IPS-20b (cell line): ENCODE data around the gene ANKRD36.
A peak's percentile ranks its signal among the peaks of the same experiment; 100 is the strongest.
"Not testable (repeated sequence)": the region's sequence is repeated elsewhere in the genome, so short reads cannot be mapped to it uniquely, and the experiment has no call there.

Source experiments
- H3K27ac ChIP-seq: one replicate; pipeline ENCODE4 v1.5.1; 2013; ENCODE audit warnings: low read length
- H3K27me3 ChIP-seq: 2 replicates; pipeline ENCODE4 v1.6.1; 2013; ENCODE audit warnings: mild to moderate bottlenecking, low read length, inconsistent platforms; ENCODE audit not compliant: insufficient read depth
- H3K36me3 ChIP-seq: 2 replicates; pipeline ENCODE4 v1.6.1; 2013; ENCODE audit warnings: low read depth, mild to moderate bottlenecking, inconsistent platforms, low read length, moderate library complexity; ENCODE audit not compliant: insufficient read depth
- H3K4me1 ChIP-seq: 2 replicates; pipeline ENCODE4 v1.6.1; 2013; ENCODE audit warnings: mild to moderate bottlenecking, control low read depth, inconsistent platforms, low read length, moderate library complexity; ENCODE audit not compliant: insufficient read depth
- H3K4me3 ChIP-seq: 2 replicates; pipeline ENCODE4 v1.5.1; 2013; ENCODE audit warnings: mild to moderate bottlenecking, low read length, inconsistent platforms
- H3K9ac ChIP-seq: 2 replicates; pipeline ENCODE4 v1.6.1; 2013; ENCODE audit warnings: low read depth, mild to moderate bottlenecking, inconsistent platforms, low read length, moderate library complexity
- H3K9me3 ChIP-seq: 2 replicates; pipeline ENCODE4 v1.6.1; 2013; ENCODE audit warnings: mild to moderate bottlenecking, low read depth, low read length, inconsistent platforms; ENCODE audit not compliant: insufficient read depth

Gene ANKRD36

DNA sequence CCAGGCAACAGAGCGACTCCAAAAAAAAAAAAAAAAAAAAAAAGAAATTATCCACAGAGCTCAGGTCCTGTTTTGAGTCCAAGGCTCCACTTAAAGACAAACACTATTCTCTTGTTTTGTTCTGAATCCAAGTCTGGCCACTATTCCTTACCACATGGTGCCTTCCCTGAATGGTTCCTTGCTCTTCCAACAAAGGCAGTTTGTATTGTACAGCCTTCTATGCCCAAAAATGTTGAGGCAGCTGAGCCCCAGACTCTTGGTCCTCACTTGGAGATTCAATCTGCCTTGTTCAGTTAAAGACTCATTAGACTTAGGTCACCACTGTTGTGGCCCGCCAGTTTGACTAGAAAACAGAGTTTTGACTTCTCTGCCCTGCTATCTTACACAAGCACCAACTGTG is 20.0 kb upstream of the ANKRD36 start:
- H3K4me1 ChIP-seq, H3K27me3 ChIP-seq, H3K36me3 ChIP-seq, H3K9me3 ChIP-seq, H3K9ac ChIP-seq, H3K27ac ChIP-seq, H3K4me3 ChIP-seq: not testable (repeated sequence)

DNA sequence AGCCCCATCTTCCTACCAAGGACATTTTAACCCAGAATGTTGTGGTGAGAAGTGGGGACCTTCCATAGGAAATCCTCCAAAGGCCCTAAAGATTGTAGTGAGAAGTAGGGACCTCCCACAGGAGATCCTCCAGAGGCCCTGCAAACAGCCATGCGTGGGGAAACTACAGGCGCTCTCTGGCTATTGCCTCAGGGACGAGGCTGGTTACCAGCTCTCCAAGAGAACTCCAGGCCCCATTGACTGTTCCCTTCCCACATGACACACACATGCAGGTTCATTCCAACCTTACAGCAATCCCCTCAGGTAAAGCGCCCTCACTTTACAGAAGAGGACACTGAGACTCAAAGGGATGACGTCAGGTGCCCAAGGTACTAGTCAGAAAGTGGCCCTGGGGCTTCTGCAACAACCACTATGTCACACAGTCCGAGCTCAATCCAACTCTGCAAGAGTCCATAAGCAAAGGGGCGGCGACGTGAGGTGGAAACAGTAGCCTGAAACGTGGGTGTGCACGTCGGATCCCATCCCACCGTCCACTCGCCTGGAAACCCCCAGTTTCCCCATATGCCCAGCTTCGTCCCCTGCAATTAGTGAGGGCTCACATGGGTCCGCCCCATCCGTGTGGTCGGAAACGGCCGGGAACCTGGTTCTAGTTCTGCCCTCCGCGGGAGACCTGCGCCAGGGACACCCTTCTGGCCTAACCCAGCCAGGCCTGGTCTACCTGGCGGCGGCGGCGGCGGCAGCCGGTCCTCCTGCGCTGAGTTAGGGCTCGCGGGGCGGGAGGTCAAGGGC is 18.8 kb upstream of the ANKRD36 start:
- not testable (repeated sequence) for H3K4me1 ChIP-seq, H3K9ac ChIP-seq, H3K9me3 ChIP-seq, H3K36me3 ChIP-seq, H3K27ac ChIP-seq, H3K27me3 ChIP-seq
- peak overlapping the region; percentile 54; the same call in 1 of the 2 replicates for H3K4me3 ChIP-seq

GRCh38 chr2:97094772-97095611 is 18.0 kb upstream of the ANKRD36 start, which contains the start of gene FAHD2B:
FAHD2B (minus strand) TSS chr2:97094882; CDS start chr2:97091706, 3,176 bp downstream.
- not testable (repeated sequence) for H3K9ac ChIP-seq, H3K27ac ChIP-seq, H3K27me3 ChIP-seq, H3K9me3 ChIP-seq, H3K4me1 ChIP-seq, H3K36me3 ChIP-seq
- peak within 1 kb of the TSS; percentile 60 for H3K4me3 ChIP-seq

DNA sequence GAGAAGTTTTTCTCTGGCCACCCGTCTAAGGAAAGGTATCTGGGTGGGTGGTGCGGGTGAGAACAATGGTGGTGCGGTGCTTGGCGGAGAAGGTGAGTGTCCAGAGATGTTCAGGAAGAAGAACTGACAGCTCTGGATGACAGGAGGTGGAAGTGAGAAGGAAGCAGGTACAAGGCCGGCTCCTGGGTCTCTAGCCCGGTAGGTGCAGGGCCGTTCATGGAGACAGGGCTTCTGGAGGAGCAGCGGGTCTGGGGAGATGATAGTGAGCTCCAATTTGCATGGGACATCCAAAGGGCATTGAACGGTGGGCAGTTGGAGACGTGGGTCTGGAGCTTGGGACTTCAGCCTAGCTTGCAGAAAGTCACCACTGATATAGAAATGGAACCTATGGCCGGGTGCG is 17.3 kb upstream of the ANKRD36 start:
- Histone ChIP-seq H3K4me1 (no peaks in the 10 kb centered on the region), H3K27me3 (no peaks in the 10 kb centered on the region; the same call in 1 of the 2 replicates), H3K27ac (no peak overlapping the region), H3K36me3 (no peaks in the 10 kb centered on the region), H3K4me3 (peak overlapping the region; percentile 60), H3K9me3 (no peaks in the 10 kb centered on the region), H3K9ac (no peak overlapping the region)

- H3K27me3 ChIP-seq, H3K4me1 ChIP-seq, H3K27ac ChIP-seq, H3K36me3 ChIP-seq, H3K9me3 ChIP-seq, H3K9ac ChIP-seq, H3K4me3 ChIP-seq: not testable (repeated sequence)
Measured at GRCh38 chr2:97098786-97099372, 14.1 kb upstream of the ANKRD36 start.

DNA sequence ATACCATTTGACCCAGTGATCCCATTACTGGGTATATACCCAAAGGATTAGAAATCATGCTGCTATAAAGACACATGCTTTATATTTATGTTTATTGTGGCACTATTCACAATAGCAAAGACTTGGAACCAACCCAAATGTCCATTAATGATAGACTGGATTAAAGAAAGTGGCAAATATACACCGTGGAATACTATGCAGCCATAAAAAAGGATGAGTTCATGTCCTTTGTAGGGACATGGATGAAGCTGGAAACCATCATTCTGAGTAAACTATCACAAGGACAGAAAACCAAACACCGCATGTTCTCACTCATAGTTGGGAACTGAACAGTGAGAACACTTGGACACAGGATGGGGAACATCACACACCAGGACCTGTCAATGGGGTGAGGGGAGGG is 6.1 kb upstream of the ANKRD36 start:
- not testable (repeated sequence) for H3K9me3 ChIP-seq, H3K9ac ChIP-seq, H3K4me1 ChIP-seq, H3K27ac ChIP-seq, H3K36me3 ChIP-seq, H3K4me3 ChIP-seq, H3K27me3 ChIP-seq

DNA sequence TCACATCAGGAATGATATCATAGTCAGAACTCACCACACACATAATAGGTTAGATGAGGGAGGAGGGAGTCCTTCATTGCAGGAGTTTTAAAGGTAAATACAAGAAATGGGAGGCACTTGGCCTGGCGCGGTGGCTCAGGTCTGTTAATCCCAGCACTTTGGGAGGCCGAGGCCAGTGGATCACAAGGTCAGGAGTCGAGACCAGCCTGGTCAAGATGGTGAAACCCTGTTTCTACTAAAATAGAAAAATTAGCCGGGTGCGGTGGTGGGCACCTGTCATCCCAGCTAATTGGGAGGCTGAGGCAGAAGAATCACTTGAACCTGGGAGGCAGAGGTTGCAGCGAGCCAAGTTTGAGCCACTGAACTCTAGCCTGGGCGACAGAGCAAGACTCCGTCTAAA is 1.7 kb upstream of the ANKRD36 start:
- H3K9me3 ChIP-seq, H3K9ac ChIP-seq, H3K27ac ChIP-seq, H3K36me3 ChIP-seq, H3K4me3 ChIP-seq, H3K27me3 ChIP-seq, H3K4me1 ChIP-seq: not testable (repeated sequence)

DNA sequence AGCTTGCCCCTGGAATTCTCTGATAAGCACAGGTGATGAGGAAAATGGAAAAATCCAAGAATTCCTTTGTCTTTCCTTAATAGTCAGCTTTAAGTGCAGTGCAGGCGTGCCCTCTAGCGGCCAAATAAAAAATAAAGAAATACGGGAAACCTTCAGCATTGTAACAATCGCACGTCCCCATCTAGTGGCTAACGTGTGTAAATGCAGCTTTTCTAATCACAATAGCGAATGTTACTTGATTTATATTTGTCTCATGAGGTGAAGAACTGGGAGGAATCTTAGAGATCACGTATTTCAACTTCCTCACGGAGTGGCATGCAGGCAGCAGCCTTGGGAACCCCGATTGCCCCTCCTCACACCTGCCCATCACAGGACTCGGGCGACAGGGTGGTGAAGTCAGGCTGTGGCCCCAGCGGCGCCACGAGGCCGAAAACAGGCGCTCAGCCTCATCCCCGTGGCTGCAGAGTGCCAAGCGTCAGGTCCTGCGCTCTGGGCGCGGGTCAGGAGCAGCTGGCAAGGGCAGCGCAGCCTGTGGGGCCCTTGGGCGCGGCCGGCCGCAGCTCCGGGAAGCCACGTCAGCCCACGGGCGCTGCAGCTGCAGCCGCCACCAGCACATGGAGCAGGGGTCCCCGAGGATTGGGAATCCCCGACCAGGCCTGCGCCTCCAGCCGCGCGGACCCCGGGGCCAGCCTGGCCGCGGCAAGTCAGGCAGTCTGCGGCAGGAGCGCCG is 468 bp upstream of the ANKRD36 start:
- Histone ChIP-seq H3K9ac (peak overlapping the region; percentile 51; the same call in 1 of the 2 replicates), H3K4me3 (peak overlapping the region; percentile 71)
- not testable (repeated sequence) for H3K27ac ChIP-seq, H3K36me3 ChIP-seq, H3K9me3 ChIP-seq, H3K27me3 ChIP-seq, H3K4me1 ChIP-seq

DNA sequence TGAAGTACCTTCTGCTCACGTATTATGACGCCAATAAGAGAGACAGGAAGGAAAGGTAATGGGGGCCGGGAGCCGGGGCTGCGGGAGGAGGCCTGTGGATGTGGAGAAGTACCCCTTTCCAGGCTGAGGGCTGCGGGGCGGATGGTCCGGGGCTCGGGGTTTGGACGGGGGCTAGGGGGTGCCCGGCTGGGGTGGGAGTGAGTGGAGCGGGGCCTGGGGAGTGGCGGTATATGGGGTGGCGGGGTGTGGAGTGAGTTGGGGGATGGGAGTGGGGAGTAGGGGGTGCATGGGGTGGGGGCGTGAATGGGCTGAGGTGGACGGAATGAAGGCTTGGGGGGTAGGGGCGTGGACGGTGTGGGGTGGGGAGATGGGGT is 916 bp downstream of the ANKRD36 start:
- H3K4me3 ChIP-seq, result peak overlapping the region; percentile 71
- not testable (repeated sequence) for H3K27me3 ChIP-seq, H3K9me3 ChIP-seq, H3K27ac ChIP-seq, H3K4me1 ChIP-seq, H3K36me3 ChIP-seq
- peak overlapping the region; percentile 56; the same call in 1 of the 2 replicates for H3K9ac ChIP-seq

DNA sequence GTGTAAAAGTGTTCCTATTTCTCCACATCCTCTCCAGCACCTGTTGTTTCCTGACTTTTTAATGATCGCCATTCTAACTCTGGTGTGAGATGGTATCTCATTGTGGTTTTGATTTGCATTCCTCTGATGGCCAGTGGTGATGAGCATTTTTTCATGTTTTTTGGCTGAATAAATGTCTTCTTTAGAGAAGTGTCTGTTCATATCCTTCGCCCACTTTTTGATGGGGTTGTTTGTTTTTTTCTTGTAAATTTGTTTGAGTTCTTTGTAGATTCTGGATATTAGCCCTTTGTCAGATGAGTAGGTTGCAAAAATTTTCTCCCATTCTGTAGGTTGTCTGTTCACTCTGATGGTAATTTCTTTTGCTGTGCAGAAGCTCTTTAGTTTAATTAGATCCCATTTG is 16.1 kb downstream of the ANKRD36 start:
- H3K27me3 ChIP-seq, H3K4me1 ChIP-seq, H3K9ac ChIP-seq, H3K4me3 ChIP-seq, H3K9me3 ChIP-seq, H3K27ac ChIP-seq, H3K36me3 ChIP-seq: not testable (repeated sequence)

GRCh38 chr2:97144016-97144415 is 31.1 kb downstream of the ANKRD36 start:
- H3K27me3 ChIP-seq, H3K4me3 ChIP-seq, H3K9me3 ChIP-seq, H3K9ac ChIP-seq, H3K27ac ChIP-seq, H3K36me3 ChIP-seq, H3K4me1 ChIP-seq: not testable (repeated sequence)
